ENCODE results near the gene EXT2. TPM values are rescaled to one million over a fixed set of nuclear protein-coding genes. Genes with fewer than 3 reads are reported as not detected.

Gene EXT2
- total and polyA plus RNA-seq, 2 donors from 2014 or later = 29.8 to 54.1 TPM

GRCh38 chr11:44246726-44247125, 151.2 kb downstream of the EXT2 start:
- Histone ChIP-seq H3K36me3 (ENCODE audit: control insufficient read depth in 2 of 3, insufficient read depth in 3 of 3, low read length in 3 of 3) (peaks cover 0 to 2% (median 0%) of the 10 kb centered on the region in 3 donors), H3K27me3 (ENCODE audit: control insufficient read depth, insufficient read depth, low read length) (no peaks in the 10 kb centered on the region), H3K27ac (ENCODE audit: low read depth in 2 of 2, low read length in 2 of 2) (no peak overlapping the region), H3K4me3 (ENCODE audit: low read length in 3 of 3) (no peak overlapping the region), H3K9me3 (ENCODE audit: control insufficient read depth in 2 of 3, insufficient read depth in 1 of 3, low read length in 3 of 3) (no peaks in the 10 kb centered on the region), H3K9ac (ENCODE audit: low read length in 3 of 3) (no peak overlapping the region), H3K4me1 (ENCODE audit: control insufficient read depth in 2 of 3, insufficient read depth in 2 of 3, low read depth in 1 of 3, low read length in 3 of 3) (peaks cover 0 to 25% (median 17%) of the 10 kb centered on the region in 3 donors)
- FAIRE-seq (no peak), DNase-seq (no peak)
- TF ChIP-seq CTCF (IDR thresholded peaks at IDR 0.05; ENCODE audit: borderline replicate concordance, extremely low read depth, insufficient read depth) = no peak
- intact Hi-C loops (cut with DNase I) = no loop called here

DNA sequence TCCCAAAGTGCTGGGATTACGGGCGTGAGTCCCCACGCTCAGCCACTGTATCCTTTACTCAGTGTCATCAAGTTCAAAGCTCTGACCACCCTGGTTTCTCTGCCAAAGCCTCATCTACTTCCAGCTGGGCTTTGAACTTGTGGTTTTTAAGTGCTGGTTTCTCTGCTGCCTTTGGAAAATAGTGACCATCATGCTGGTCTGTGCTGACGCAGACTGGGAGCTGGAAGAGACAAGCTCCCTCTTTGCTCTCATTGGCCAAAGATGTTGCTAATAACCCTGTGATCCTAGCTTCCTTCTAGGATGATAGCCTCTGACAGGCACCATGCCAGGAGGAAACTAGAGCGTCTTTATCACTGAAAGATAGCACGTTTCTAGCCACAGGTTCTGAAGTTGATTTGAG, 152.0 kb downstream of the EXT2 start:
- Histone ChIP-seq H3K27ac (ENCODE audit: low read depth in 2 of 2, low read length in 2 of 2) (no peak overlapping the region), H3K9ac (ENCODE audit: low read length in 3 of 3) (no peak overlapping the region), H3K9me3 (ENCODE audit: control insufficient read depth in 2 of 3, insufficient read depth in 1 of 3, low read length in 3 of 3) (peaks cover 0 to 5% (median 0%) of the 10 kb centered on the region in 3 donors), H3K4me3 (ENCODE audit: low read length in 3 of 3) (no peak overlapping the region), H3K4me1 (ENCODE audit: control insufficient read depth in 2 of 3, insufficient read depth in 2 of 3, low read depth in 1 of 3, low read length in 3 of 3) (peaks cover 0 to 20% (median 17%) of the 10 kb centered on the region in 3 donors), H3K36me3 (ENCODE audit: control insufficient read depth in 2 of 3, insufficient read depth in 3 of 3, low read length in 3 of 3) (peaks cover 0 to 2% (median 0%) of the 10 kb centered on the region in 3 donors), H3K27me3 (ENCODE audit: control insufficient read depth, insufficient read depth, low read length) (no peaks in the 10 kb centered on the region)
- intact Hi-C loops (cut with DNase I) = no loop called here
- DNase-seq (no peak), FAIRE-seq (no peak)
- TF ChIP-seq CTCF (IDR thresholded peaks at IDR 0.05; ENCODE audit: borderline replicate concordance, extremely low read depth, insufficient read depth) = no peak

- Histone ChIP-seq H3K4me1 (ENCODE audit: control insufficient read depth in 2 of 3, insufficient read depth in 2 of 3, low read depth in 1 of 3, low read length in 3 of 3) (peaks cover 0 to 14% (median 12%) of the 10 kb centered on the region in 3 donors), H3K9me3 (ENCODE audit: control insufficient read depth in 2 of 3, insufficient read depth in 1 of 3, low read length in 3 of 3) (peaks cover 1 to 11% (median 4%) of the 10 kb centered on the region in 3 donors), H3K9ac (ENCODE audit: low read length in 3 of 3) (no peak overlapping the region), H3K4me3 (ENCODE audit: low read length in 3 of 3) (no peak overlapping the region), H3K27me3 (ENCODE audit: control insufficient read depth, insufficient read depth, low read length) (no peaks in the 10 kb centered on the region), H3K27ac (ENCODE audit: low read depth in 2 of 2, low read length in 2 of 2) (no peak overlapping the region), H3K36me3 (ENCODE audit: control insufficient read depth in 2 of 3, insufficient read depth in 3 of 3, low read length in 3 of 3) (peaks cover 0 to 2% (median 0%) of the 10 kb centered on the region in 3 donors)
- TF ChIP-seq CTCF (IDR thresholded peaks at IDR 0.05; ENCODE audit: borderline replicate concordance, extremely low read depth, insufficient read depth) = no peak
- FAIRE-seq (no peak), DNase-seq (no peak)
- intact Hi-C loops (cut with DNase I) = no loop called here
These were observed 152.6 kb downstream of the EXT2 start for GRCh38 chr11:44248109-44248508.

GRCh38 chr11:44250421-44250820, 154.9 kb downstream of the EXT2 start:
- no peak overlapping the region for H3K27ac ChIP-seq (ENCODE audit: low read depth in 2 of 2, low read length in 2 of 2)
- FAIRE-seq = no peak
- no peaks in the 10 kb centered on the region for H3K27me3 ChIP-seq (ENCODE audit: control insufficient read depth, insufficient read depth, low read length)
- H3K36me3 ChIP-seq (ENCODE audit: control insufficient read depth in 2 of 3, insufficient read depth in 3 of 3, low read length in 3 of 3) = no peaks in the 10 kb centered on the region
- no peak overlapping the region for H3K9ac ChIP-seq (ENCODE audit: low read length in 3 of 3)
- intact Hi-C loops (cut with DNase I) = no loop called here
- peaks cover 1 to 17% (median 7%) of the 10 kb centered on the region in 3 donors for H3K9me3 ChIP-seq (ENCODE audit: control insufficient read depth in 2 of 3, insufficient read depth in 1 of 3, low read length in 3 of 3)
- no peak overlapping the region for H3K4me3 ChIP-seq (ENCODE audit: low read length in 3 of 3)
- no peak for TF ChIP-seq CTCF (IDR thresholded peaks at IDR 0.05; ENCODE audit: borderline replicate concordance, extremely low read depth, insufficient read depth)
- H3K4me1 ChIP-seq (ENCODE audit: control insufficient read depth in 2 of 3, insufficient read depth in 2 of 3, low read depth in 1 of 3, low read length in 3 of 3) = peaks cover 0 to 2% (median 0%) of the 10 kb centered on the region in 3 donors
- DNase-seq = no peak

All from kidney (tissue), 14 donors.